Upper lobe of right lung (tissue), 1 donor: ENCODE data around the gene PARP16. TPM values are rescaled to one million over a fixed set of nuclear protein-coding genes. Genes with fewer than 3 reads are reported as not detected.

Experiments
- ATAC-seq: fragments of 200-7000 bp; cut with Tn5 transposase; one replicate; pipeline ENCODE4 v1.9.1; 2020; ENCODE audit warnings: mild to moderate bottlenecking, moderate library complexity
- DNase-seq: peaks from one replicate; pipeline ENCODE4 v3.0.0-alpha.2; 2020
- H3K27ac ChIP-seq: fragments of 200-600 bp; one replicate; pipeline ENCODE4 v1.8.0; 2022
- H3K27me3 ChIP-seq: fragments of 200-600 bp; one replicate; pipeline ENCODE4 v1.8.0; 2022; ENCODE audit warnings: mild to moderate bottlenecking
- H3K36me3 ChIP-seq: fragments of 200-600 bp; one replicate; pipeline ENCODE4 v1.8.0; 2022
- H3K4me1 ChIP-seq: fragments of 200-600 bp; one replicate; pipeline ENCODE4 v1.8.0; 2022
- H3K4me3 ChIP-seq: fragments of 200-600 bp; one replicate; pipeline ENCODE4 v1.8.0; 2022; ENCODE audit warnings: mild to moderate bottlenecking
- H3K9me3 ChIP-seq: fragments of 200-600 bp; one replicate; pipeline ENCODE4 v1.8.0; 2022
- intact Hi-C: fragments of 100-400 bp; cut with DNase I; formaldehyde crosslinking; loops from one replicate; pipeline ENCODE4 v1.11.0; 2022
- total RNA-seq: library from RNA; stranded (reverse); fragmentation: NEBNext Ultra II Directional; extraction: Animal tissue kit (Norgen Biotek cat#: 25700); gene quantifications from one replicate; pipeline ENCODE4 v1.2.1, GENCODE V29; 2021
- TF ChIP-seq, protein P1 (sequence below): fragments of 200-600 bp; IDR thresholded peaks from one replicate; pipeline ENCODE4 v1.8.0; 2022; ENCODE audit warnings: antibody characterized with exemption
- donor health status: DM: no; HTN: yes; CAD: no; lungs with severe emphysema.

The PARP16 gene
- total RNA-seq, 1 donor from 2014 or later = 8.3 TPM

GRCh38 chr15:65254356-65254755 lies 32.3 kb downstream of the PARP16 start:
- TF ChIP-seq, protein P1, sequence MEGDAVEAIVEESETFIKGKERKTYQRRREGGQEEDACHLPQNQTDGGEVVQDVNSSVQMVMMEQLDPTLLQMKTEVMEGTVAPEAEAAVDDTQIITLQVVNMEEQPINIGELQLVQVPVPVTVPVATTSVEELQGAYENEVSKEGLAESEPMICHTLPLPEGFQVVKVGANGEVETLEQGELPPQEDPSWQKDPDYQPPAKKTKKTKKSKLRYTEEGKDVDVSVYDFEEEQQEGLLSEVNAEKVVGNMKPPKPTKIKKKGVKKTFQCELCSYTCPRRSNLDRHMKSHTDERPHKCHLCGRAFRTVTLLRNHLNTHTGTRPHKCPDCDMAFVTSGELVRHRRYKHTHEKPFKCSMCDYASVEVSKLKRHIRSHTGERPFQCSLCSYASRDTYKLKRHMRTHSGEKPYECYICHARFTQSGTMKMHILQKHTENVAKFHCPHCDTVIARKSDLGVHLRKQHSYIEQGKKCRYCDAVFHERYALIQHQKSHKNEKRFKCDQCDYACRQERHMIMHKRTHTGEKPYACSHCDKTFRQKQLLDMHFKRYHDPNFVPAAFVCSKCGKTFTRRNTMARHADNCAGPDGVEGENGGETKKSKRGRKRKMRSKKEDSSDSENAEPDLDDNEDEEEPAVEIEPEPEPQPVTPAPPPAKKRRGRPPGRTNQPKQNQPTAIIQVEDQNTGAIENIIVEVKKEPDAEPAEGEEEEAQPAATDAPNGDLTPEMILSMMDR = no peak

DNA sequence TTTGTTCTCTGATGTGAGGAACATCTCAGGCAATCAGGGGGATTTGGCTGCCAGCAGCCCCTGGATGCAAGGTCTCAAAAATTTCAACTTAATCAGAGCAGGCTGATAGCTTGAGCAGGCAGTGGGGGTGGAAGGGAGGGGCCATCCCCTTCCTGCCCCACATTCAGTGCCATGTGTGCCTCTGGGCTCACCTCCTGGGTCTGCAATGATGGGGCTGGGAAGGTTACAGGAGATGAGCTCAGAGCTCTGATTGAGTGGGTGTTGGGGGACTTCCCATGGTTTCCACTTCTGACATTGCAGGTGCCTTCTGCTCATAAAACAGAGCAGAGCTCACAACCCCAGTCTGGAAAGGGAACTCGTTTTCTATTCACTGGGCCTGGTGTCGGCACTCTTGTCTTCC lies 37.0 kb downstream of the PARP16 start:
- ATAC-seq (no peak), DNase-seq (no peak)
- Histone ChIP-seq H3K36me3 (peaks cover under 1% of the 10 kb centered on the region), H3K27ac (no peak overlapping the region), H3K27me3 (no peaks in the 10 kb centered on the region), H3K4me1 (no peaks in the 10 kb centered on the region), H3K9me3 (no peaks in the 10 kb centered on the region), H3K4me3 (no peak overlapping the region)
- intact Hi-C loops = no loop called here
- TF ChIP-seq, protein P1 = no peak

More at GRCh38 chr15:65254356-65254755, 32.3 kb downstream of the PARP16 start:
- intact Hi-C loops = no loop called here
- DNase-seq (no peak), ATAC-seq (no peak)
- Histone ChIP-seq H3K9me3 (no peaks in the 10 kb centered on the region), H3K27me3 (no peaks in the 10 kb centered on the region), H3K36me3 (peaks cover 14% of the 10 kb centered on the region), H3K4me1 (peaks cover 16% of the 10 kb centered on the region), H3K4me3 (no peak overlapping the region), H3K27ac (no peak overlapping the region)

GRCh38 chr15:65248511-65249255 lies 38.0 kb downstream of the PARP16 start:
- Histone ChIP-seq H3K9me3 (no peaks in the 10 kb centered on the region), H3K4me3 (no peak overlapping the region), H3K27ac (no peak overlapping the region), H3K36me3 (no peaks in the 10 kb centered on the region), H3K4me1 (no peaks in the 10 kb centered on the region), H3K27me3 (no peaks in the 10 kb centered on the region)
- TF ChIP-seq, protein P1 = no peak
- no peak for ATAC-seq
- intact Hi-C loops = no loop called here
- no peak for DNase-seq

- intact Hi-C loops = no loop called here
- no peaks in the 10 kb centered on the region for H3K4me1 ChIP-seq
- H3K36me3 ChIP-seq = no peaks in the 10 kb centered on the region
- TF ChIP-seq, protein P1 = no peak
- H3K27ac ChIP-seq = no peak overlapping the region
- ATAC-seq (no peak), DNase-seq (no peak)
- H3K27me3 ChIP-seq = no peaks in the 10 kb centered on the region
- no peaks in the 10 kb centered on the region for H3K9me3 ChIP-seq
- H3K4me3 ChIP-seq = no peak overlapping the region
Observed at GRCh38 chr15:65246939-65247338, 39.7 kb downstream of the PARP16 start.

- Histone ChIP-seq H3K4me1 (no peaks in the 10 kb centered on the region), H3K27ac (no peak overlapping the region), H3K36me3 (no peaks in the 10 kb centered on the region), H3K27me3 (no peaks in the 10 kb centered on the region), H3K9me3 (no peaks in the 10 kb centered on the region), H3K4me3 (no peak overlapping the region)
- no peak for ATAC-seq
- TF ChIP-seq, protein P1 = no peak
- intact Hi-C loops = no loop called here
- no peak for DNase-seq
Observed at GRCh38 chr15:65246026-65246714, 40.5 kb downstream of the PARP16 start.
